OCI-LY3 (cell line): ENCODE measurements around the gene DECR2.

Experiments
- H2AFZ ChIP-seq: fragments of 200-600, 300-600 bp; shearing (Covaris generic); 2 replicates; pipeline ENCODE4 v1.6.0; 2014; ENCODE audit warnings: antibody characterized with exemption, low read depth, low read length
- H3K27ac ChIP-seq: fragments of 200-600, 300-600 bp; sonication (generic); 2 replicates; pipeline ENCODE4 v1.5.1; 2014; ENCODE audit warnings: mild to moderate bottlenecking, low read length, moderate library complexity, mixed read lengths
- H3K27me3 ChIP-seq: fragments of 200-600, 300-600 bp; sonication (generic); 2 replicates; pipeline ENCODE4 v1.6.1; 2014; ENCODE audit warnings: low read depth, low read length, mixed read lengths
- H3K36me3 ChIP-seq: fragments of 200-600, 300-600 bp; sonication (generic); replicated peaks from 2 replicates; pipeline ENCODE3; 2014; ENCODE audit warnings: low read depth, low read length, mixed read lengths
- H3K4me1 ChIP-seq: fragments of 300-600, 200-600 bp; sonication (generic); 2 replicates; pipeline ENCODE4 v1.6.1; 2014; ENCODE audit warnings: low read length, mixed read lengths
- H3K4me2 ChIP-seq: fragments of 200-600, 300-600 bp; sonication (generic); 2 replicates; pipeline ENCODE4 v1.6.1; 2014; ENCODE audit warnings: low read length, mixed read lengths
- H3K4me3 ChIP-seq: fragments of 300-600, 200-600 bp; sonication (generic); 2 replicates; pipeline ENCODE4 v1.5.1; 2014; ENCODE audit warnings: antibody characterized with exemption, mild to moderate bottlenecking, low read length, moderate library complexity
- H3K79me2 ChIP-seq: fragments of 300-600, 200-600 bp; shearing (Covaris generic); 2 replicates; pipeline ENCODE4 v1.6.1; 2014; ENCODE audit warnings: mild to moderate bottlenecking, low read length, mixed read lengths
- H3K9ac ChIP-seq: fragments of 300-600, 200-600 bp; shearing (Covaris generic); 2 replicates; pipeline ENCODE4 v1.6.0; 2014; ENCODE audit warnings: mild to moderate bottlenecking, low read length, moderate library complexity
- H3K9me3 ChIP-seq: fragments of 200-600, 300-600 bp; shearing (Covaris generic); 2 replicates; pipeline ENCODE4 v1.6.1; 2014; ENCODE audit warnings: low read length, mixed read lengths; ENCODE audit not compliant: insufficient read depth
- H4K20me1 ChIP-seq: fragments of 200-600, 300-600 bp; sonication (generic); 2 replicates; pipeline ENCODE4 v1.6.1; 2016; ENCODE audit warnings: low read length, mixed read lengths; ENCODE audit not compliant: insufficient read depth
- CTCF ChIP-seq: fragments of 200-600, 300-600 bp; sonication (generic); IDR thresholded peaks from 2 replicates; pipeline ENCODE4 v1.5.1; 2014; ENCODE audit warnings: antibody characterized with exemption, low read length, low read depth
- EZH2phosphoT487 ChIP-seq: fragments of 200-600 bp; shearing (Covaris generic); IDR thresholded peaks from 2 replicates; pipeline ENCODE4 v1.6.1; 2018; ENCODE audit warnings: antibody characterized with exemption, mixed run types, low read depth

Gene DECR2

GRCh38 chr16:379183-379960 lies 22.3 kb upstream of the DECR2 start:
- Histone ChIP-seq H3K79me2 (peaks cover 7% of the 10 kb centered on the region; the same call in 1 of the 2 replicates), H3K27ac (no peak overlapping the region), H3K9me3 (no peaks in the 10 kb centered on the region), H3K4me1 (peaks cover 16% of the 10 kb centered on the region), H3K36me3 (no peaks in the 10 kb centered on the region), H3K27me3 (no peaks in the 10 kb centered on the region), H2AFZ (no peak overlapping the region), H3K9ac (no peak overlapping the region), H3K4me2 (no peak overlapping the region), H4K20me1 (no peaks in the 10 kb centered on the region), H3K4me3 (no peak overlapping the region)
- TF ChIP-seq EZH2phosphoT487 (no peak), CTCF (no peak)

DNA sequence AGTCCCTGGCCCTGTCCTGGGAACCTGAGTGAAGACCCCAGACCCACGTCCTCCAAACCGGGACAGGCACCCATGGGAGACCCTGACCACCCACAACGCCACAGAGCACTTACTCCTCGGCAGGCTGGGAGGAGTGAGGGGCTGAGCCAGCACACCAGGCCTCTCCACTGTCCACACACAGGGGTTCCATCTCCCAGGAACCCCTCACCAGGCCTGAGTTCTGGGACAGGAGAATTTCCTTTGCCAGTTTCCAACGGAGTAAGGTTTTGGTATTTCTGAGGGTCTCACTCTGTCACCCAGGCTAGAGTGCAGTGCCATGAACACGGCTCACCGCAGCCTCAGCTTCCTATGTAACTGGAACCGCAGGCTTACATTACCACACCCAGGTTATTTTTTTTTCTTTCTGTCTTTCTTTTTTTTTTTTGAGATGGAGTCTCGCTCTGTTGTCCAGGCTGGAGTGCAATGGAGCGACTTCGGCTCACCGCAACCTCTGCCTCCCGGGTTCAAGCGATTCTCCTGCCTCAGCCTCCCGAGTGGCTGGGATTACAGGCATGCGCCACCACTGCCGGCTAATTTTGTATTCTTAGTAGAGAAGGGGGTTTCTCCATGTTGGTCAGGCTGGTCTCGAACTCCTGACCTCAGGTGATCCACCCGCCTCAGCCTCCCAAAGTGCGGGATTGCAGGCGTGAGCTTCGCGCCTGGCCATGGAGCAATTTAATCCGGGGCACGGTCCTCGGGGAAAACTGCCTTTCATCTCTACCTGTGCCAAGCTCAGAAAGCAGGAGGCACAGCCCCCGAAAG lies 21.5 kb upstream of the DECR2 start:
- peak overlapping the region; percentile 100 for H3K4me2 ChIP-seq
- no peak overlapping the region for H2AFZ ChIP-seq
- H3K4me3 ChIP-seq = peak overlapping the region; percentile 96; the same call in 1 of the 2 replicates
- H3K9ac ChIP-seq = no peak overlapping the region
- no peaks in the 10 kb centered on the region for H3K36me3 ChIP-seq
- no peaks in the 10 kb centered on the region for H4K20me1 ChIP-seq
- H3K9me3 ChIP-seq = no peaks in the 10 kb centered on the region
- peaks cover 7% of the 10 kb centered on the region; the same call in 1 of the 2 replicates for H3K79me2 ChIP-seq
- no peak overlapping the region for H3K27ac ChIP-seq
- no peaks in the 10 kb centered on the region for H3K27me3 ChIP-seq
- peaks cover 16% of the 10 kb centered on the region for H3K4me1 ChIP-seq
- TF ChIP-seq CTCF = no peak
- no peak for TF ChIP-seq EZH2phosphoT487

DNA sequence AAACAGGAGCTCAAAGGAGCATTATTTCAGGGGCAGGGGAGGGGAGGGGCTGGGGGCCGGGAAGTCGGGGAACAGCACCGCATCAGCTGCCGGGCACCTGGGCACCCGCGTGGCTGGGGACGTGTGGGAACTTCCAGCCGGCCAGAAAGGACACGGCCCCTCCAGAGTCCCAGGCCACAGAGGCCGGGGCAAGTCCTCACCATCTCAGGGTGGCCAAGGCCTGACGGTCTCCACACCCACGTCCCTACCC lies 21.0 kb upstream of the DECR2 start:
- H3K4me3 ChIP-seq = peak overlapping the region; percentile 96
- H2AFZ ChIP-seq = no peak overlapping the region
- H4K20me1 ChIP-seq = no peaks in the 10 kb centered on the region
- TF ChIP-seq CTCF = no peak
- TF ChIP-seq EZH2phosphoT487 = no peak
- H3K36me3 ChIP-seq = no peaks in the 10 kb centered on the region
- H3K27me3 ChIP-seq = no peaks in the 10 kb centered on the region
- no peak overlapping the region for H3K27ac ChIP-seq
- peaks cover 7% of the 10 kb centered on the region; the same call in 1 of the 2 replicates for H3K79me2 ChIP-seq
- H3K9ac ChIP-seq = peak overlapping the region; percentile 74
- no peaks in the 10 kb centered on the region for H3K9me3 ChIP-seq
- peak overlapping the region; percentile 100 for H3K4me2 ChIP-seq
- peaks cover 16% of the 10 kb centered on the region for H3K4me1 ChIP-seq
